Upper lobe of right lung (tissue), 1 donor: Measurements from ENCODE around the gene ZFY. TPM values are rescaled to one million over a fixed set of nuclear protein-coding genes. Genes with fewer than 3 reads are reported as not detected.

Source experiments
- ATAC-seq: fragments of 200-7000 bp; cut with Tn5 transposase; one replicate; pipeline ENCODE4 v1.9.1; 2020; ENCODE audit warnings: mild to moderate bottlenecking, moderate library complexity
- DNase-seq: peaks from one replicate; pipeline ENCODE4 v3.0.0-alpha.2; 2020
- H3K27ac ChIP-seq: fragments of 200-600 bp; one replicate; pipeline ENCODE4 v1.8.0; 2022
- H3K27me3 ChIP-seq: fragments of 200-600 bp; one replicate; pipeline ENCODE4 v1.8.0; 2022; ENCODE audit warnings: mild to moderate bottlenecking
- H3K36me3 ChIP-seq: fragments of 200-600 bp; one replicate; pipeline ENCODE4 v1.8.0; 2022
- H3K4me1 ChIP-seq: fragments of 200-600 bp; one replicate; pipeline ENCODE4 v1.8.0; 2022
- H3K4me3 ChIP-seq: fragments of 200-600 bp; one replicate; pipeline ENCODE4 v1.8.0; 2022; ENCODE audit warnings: mild to moderate bottlenecking
- H3K9me3 ChIP-seq: fragments of 200-600 bp; one replicate; pipeline ENCODE4 v1.8.0; 2022
- intact Hi-C: fragments of 100-400 bp; cut with DNase I; formaldehyde crosslinking; loops from one replicate; pipeline ENCODE4 v1.11.0; 2022
- total RNA-seq: library from RNA; stranded (reverse); fragmentation: NEBNext Ultra II Directional; extraction: Animal tissue kit (Norgen Biotek cat#: 25700); gene quantifications from one replicate; pipeline ENCODE4 v1.2.1, GENCODE V29; 2021
- TF ChIP-seq, protein P1 (sequence below): fragments of 200-600 bp; IDR thresholded peaks from one replicate; pipeline ENCODE4 v1.8.0; 2022; ENCODE audit warnings: antibody characterized with exemption
- donor health status: DM: no; HTN: yes; CAD: no; lungs with severe emphysema.

Gene ZFY
- total RNA-seq, 1 donor from 2014 or later: 17.1 TPM

DNA sequence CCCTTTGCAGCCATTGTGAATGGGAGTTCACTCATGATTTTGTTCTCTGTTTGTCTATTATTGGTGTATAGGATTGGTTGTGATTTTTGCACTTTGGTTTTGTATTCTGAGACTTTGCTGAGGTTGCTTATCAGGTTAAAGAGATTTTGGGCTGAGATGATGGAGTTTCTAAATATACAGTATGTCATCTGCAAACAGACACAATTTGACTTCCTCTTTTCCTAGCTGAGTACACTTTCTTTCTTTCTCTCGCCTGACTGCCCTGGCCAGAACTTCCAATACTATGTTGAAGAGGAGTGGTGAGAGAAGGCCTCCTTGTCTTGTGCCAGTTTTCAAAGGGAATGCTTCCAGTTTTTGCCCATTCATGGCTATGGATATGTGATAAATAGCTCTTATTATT lies 81.4 kb downstream of the ZFY start:
- Histone ChIP-seq H3K4me1 (no peaks in the 10 kb centered on the region), H3K36me3 (no peaks in the 10 kb centered on the region), H3K27me3 (no peaks in the 10 kb centered on the region), H3K27ac (no peak overlapping the region), H3K9me3 (no peaks in the 10 kb centered on the region), H3K4me3 (no peak overlapping the region)
- TF ChIP-seq, protein P1, sequence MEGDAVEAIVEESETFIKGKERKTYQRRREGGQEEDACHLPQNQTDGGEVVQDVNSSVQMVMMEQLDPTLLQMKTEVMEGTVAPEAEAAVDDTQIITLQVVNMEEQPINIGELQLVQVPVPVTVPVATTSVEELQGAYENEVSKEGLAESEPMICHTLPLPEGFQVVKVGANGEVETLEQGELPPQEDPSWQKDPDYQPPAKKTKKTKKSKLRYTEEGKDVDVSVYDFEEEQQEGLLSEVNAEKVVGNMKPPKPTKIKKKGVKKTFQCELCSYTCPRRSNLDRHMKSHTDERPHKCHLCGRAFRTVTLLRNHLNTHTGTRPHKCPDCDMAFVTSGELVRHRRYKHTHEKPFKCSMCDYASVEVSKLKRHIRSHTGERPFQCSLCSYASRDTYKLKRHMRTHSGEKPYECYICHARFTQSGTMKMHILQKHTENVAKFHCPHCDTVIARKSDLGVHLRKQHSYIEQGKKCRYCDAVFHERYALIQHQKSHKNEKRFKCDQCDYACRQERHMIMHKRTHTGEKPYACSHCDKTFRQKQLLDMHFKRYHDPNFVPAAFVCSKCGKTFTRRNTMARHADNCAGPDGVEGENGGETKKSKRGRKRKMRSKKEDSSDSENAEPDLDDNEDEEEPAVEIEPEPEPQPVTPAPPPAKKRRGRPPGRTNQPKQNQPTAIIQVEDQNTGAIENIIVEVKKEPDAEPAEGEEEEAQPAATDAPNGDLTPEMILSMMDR: no peak
- DNase-seq: no peak
- intact Hi-C loops: no loop called here
- ATAC-seq: no peak

DNA sequence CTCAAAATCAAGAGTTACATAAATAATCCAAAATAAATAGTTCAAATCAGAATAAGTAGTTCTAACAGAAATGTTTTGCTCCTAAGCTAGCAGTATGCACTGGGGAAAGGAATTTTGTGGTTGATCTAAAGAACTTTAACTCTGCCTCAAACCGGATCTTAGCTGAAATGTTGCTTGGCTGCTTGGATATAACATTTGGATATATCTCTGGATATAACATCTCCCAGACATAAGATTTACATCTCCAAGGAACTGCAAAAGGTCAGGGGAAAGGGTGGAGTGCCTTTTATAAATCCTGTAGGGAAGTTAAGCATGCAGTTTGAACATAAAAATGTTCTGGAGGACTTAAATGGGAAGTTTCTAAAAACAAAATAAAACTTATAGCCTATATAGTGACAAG lies 83.4 kb downstream of the ZFY start:
- ATAC-seq (no peak), DNase-seq (no peak)
- intact Hi-C loops: no loop called here
- no peaks in the 10 kb centered on the region for H3K4me1 ChIP-seq
- H3K27ac ChIP-seq: no peak overlapping the region
- H3K36me3 ChIP-seq: no peaks in the 10 kb centered on the region
- no peaks in the 10 kb centered on the region for H3K9me3 ChIP-seq
- H3K27me3 ChIP-seq: no peaks in the 10 kb centered on the region
- TF ChIP-seq, protein P1: no peak
- H3K4me3 ChIP-seq: no peak overlapping the region

DNA sequence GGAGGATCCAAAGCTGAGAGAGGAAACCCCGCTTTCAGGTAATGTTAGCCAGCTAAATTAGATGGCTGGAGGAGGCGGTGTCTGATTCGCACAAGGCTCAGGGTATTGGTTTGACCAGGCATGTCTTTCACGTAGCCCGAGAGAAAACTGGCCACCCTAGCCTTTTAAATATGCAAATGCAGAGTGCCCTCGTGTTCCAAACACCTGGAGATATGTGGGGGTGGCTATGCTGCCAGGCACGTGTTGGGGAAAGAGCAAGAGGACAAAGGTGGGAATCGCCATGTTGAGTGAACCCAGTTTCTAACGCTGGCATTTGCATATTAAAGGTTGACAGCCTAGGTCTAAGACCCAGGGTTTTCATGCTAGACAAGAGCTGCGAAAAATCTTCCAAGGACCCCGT lies 84.4 kb downstream of the ZFY start:
- Histone ChIP-seq H3K27me3 (no peaks in the 10 kb centered on the region), H3K4me3 (no peak overlapping the region), H3K27ac (no peak overlapping the region), H3K36me3 (no peaks in the 10 kb centered on the region), H3K9me3 (no peaks in the 10 kb centered on the region), H3K4me1 (no peaks in the 10 kb centered on the region)
- TF ChIP-seq, protein P1: no peak
- intact Hi-C loops: no loop called here
- ATAC-seq: no peak
- no peak for DNase-seq

DNA sequence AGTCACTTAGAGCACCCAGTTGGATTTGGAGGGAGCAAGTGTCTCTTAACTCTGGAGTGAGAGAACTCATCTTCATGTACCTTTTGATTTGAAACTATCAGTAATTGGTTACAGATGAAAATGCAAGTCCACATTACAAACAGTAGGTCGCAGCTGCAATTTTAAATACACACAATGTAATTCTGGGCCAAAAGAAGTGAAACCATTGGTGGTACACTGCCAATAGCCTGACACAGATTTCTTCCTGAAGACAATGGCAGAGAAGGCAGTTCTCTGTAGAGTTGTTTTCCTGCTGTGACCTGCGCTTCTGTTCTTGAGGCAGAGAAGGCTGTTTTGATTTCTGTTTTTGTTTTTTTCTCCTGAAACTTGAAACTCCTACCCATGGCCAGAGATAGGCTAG lies 86.0 kb downstream of the ZFY start:
- ATAC-seq: no peak
- H3K4me1 ChIP-seq: no peaks in the 10 kb centered on the region
- intact Hi-C loops: no loop called here
- H3K4me3 ChIP-seq: no peak overlapping the region
- TF ChIP-seq, protein P1: no peak
- H3K27ac ChIP-seq: no peak overlapping the region
- no peaks in the 10 kb centered on the region for H3K36me3 ChIP-seq
- H3K27me3 ChIP-seq: no peaks in the 10 kb centered on the region
- no peaks in the 10 kb centered on the region for H3K9me3 ChIP-seq
- DNase-seq: no peak

DNA sequence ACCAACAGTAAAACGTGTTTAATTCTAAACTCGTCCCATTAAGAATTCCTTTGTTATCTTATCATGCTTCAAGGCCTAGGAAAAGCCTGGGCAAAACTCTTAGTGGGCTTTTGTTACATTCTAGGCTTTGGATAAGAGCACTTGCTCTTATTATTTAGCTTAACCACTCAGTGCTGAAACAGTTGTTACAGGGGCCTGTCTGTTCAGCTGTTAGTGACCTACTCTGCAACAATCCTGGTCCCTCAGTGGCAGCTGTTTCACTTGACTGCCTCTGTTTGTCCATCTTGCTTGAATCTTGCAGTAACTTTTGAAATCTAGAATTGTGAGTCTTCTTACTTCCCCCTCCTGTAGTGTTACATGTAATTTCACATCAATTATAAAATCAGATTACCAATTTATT lies 88.4 kb downstream of the ZFY start:
- no peak for DNase-seq
- Histone ChIP-seq H3K9me3 (no peaks in the 10 kb centered on the region), H3K4me1 (no peaks in the 10 kb centered on the region), H3K27me3 (no peaks in the 10 kb centered on the region), H3K4me3 (no peak overlapping the region), H3K27ac (no peak overlapping the region), H3K36me3 (no peaks in the 10 kb centered on the region)
- intact Hi-C loops: no loop called here
- TF ChIP-seq, protein P1: no peak
- ATAC-seq: no peak

DNA sequence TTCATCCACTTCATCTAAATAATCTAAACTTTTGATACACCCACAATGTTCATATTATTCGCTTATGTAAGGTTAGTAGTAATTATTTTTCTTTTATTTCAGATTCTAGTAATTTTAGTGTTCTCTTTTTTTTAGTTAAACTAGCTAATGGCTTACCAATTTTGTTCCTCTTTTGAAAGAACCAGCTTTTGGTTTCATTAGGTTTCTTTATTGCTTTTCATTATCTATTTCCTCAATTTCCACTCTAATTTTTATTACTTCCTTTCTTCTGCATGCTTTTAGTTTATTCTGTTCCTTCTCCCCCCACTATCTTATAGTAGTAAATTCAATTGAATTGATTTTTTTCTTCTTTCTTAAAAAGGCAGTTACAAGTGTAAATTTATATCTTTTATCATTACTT lies 90.2 kb downstream of the ZFY start:
- H3K27ac ChIP-seq: no peak overlapping the region
- H3K36me3 ChIP-seq: no peaks in the 10 kb centered on the region
- intact Hi-C loops: no loop called here
- no peak for DNase-seq
- TF ChIP-seq, protein P1: no peak
- ATAC-seq: no peak
- no peaks in the 10 kb centered on the region for H3K9me3 ChIP-seq
- H3K4me1 ChIP-seq: no peaks in the 10 kb centered on the region
- no peak overlapping the region for H3K4me3 ChIP-seq
- no peaks in the 10 kb centered on the region for H3K27me3 ChIP-seq
